Osteoblast (primary cell): ENCODE measurements around the gene NNMT. TPM values are rescaled to one million over a fixed set of nuclear protein-coding genes. Genes with fewer than 3 reads are reported as not detected.

ENCODE experiments used
- DNase-seq: peaks from one replicate; pipeline ENCODE4 v3.0.0; 2011; ENCODE audit warnings: low spot score, mixed read lengths; ENCODE audit not compliant: insufficient read length; ENCODE audit errors: missing footprints
- H2AFZ ChIP-seq: 2 replicates; pipeline ENCODE4 v1.6.0; 2011; ENCODE audit warnings: mild to moderate bottlenecking, low read length
- H3K27ac ChIP-seq: 2 replicates; pipeline ENCODE4 v1.5.1; 2011; ENCODE audit warnings: mild to moderate bottlenecking, low read depth, low read length, moderate library complexity
- H3K27me3 ChIP-seq: 2 replicates; pipeline ENCODE4 v1.6.0; 2012; ENCODE audit warnings: mild to moderate bottlenecking, control low read depth, inconsistent platforms, low read length, moderate library complexity; ENCODE audit not compliant: insufficient read depth
- H3K36me3 ChIP-seq: 2 replicates; pipeline ENCODE4 v1.5.1; 2011; ENCODE audit warnings: mild to moderate bottlenecking, low read length, control low read depth, moderate library complexity; ENCODE audit not compliant: insufficient read depth
- H3K4me1 ChIP-seq: 2 replicates; pipeline ENCODE4 v1.5.1; 2011; ENCODE audit warnings: mild to moderate bottlenecking, low read length, control low read depth, moderate library complexity; ENCODE audit not compliant: insufficient read depth
- H3K4me2 ChIP-seq: 2 replicates; pipeline ENCODE4 v1.6.0; 2011; ENCODE audit warnings: mild to moderate bottlenecking, low read length; ENCODE audit not compliant: insufficient read depth
- H3K4me3 ChIP-seq: fragments of 200-600 bp; sonication (generic); 3 replicates; pipeline ENCODE4 v1.5.1; 2012; ENCODE audit warnings: mild to moderate bottlenecking, low read length, inconsistent platforms; ENCODE audit not compliant: insufficient read depth
- H3K79me2 ChIP-seq: 2 replicates; pipeline ENCODE4 v1.6.0; 2012; ENCODE audit warnings: mild to moderate bottlenecking, low read length, control low read depth, inconsistent platforms; ENCODE audit not compliant: insufficient read depth
- H3K9me3 ChIP-seq: 2 replicates; pipeline ENCODE4 v1.5.1; 2011; ENCODE audit warnings: low read depth, low read length, control low read depth
- H4K20me1 ChIP-seq: 2 replicates; pipeline ENCODE4 v1.6.0; 2012; ENCODE audit warnings: mild to moderate bottlenecking, low read length, control low read depth; ENCODE audit not compliant: insufficient read depth
- CTCF ChIP-seq: IDR thresholded peaks from 2 replicates; pipeline ENCODE4 v1.5.1; 2011; ENCODE audit warnings: mild to moderate bottlenecking, low read depth, low read length, moderate library complexity; ENCODE audit errors: extremely low read depth
- total RNA-seq: library from RNA; depleted of rRNA; stranded (reverse); fragments of >200 nt; gene quantifications from 2 replicates; pipeline ENCODE4 v1.2.3, GENCODE V29; 2012

Gene NNMT
- total RNA-seq, 1 donor, result 1,196 TPM

- H3K36me3 ChIP-seq, result no peaks in the 10 kb centered on the region
- no peak overlapping the region for H3K4me2 ChIP-seq
- no peaks in the 10 kb centered on the region for H3K9me3 ChIP-seq
- no peak overlapping the region for H2AFZ ChIP-seq
- H3K4me3 ChIP-seq, result no peak overlapping the region
- no peaks in the 10 kb centered on the region for H3K4me1 ChIP-seq
- H3K27ac ChIP-seq, result no peak overlapping the region
- H3K79me2 ChIP-seq, result no peaks in the 10 kb centered on the region
- H3K27me3 ChIP-seq, result peaks cover 47% of the 10 kb centered on the region
- TF ChIP-seq CTCF, result no peak
- DNase-seq, result no peak
- H4K20me1 ChIP-seq, result no peaks in the 10 kb centered on the region
These were observed 25.5 kb upstream of the NNMT start for GRCh38 chr11:114270531-114271270.

GRCh38 chr11:114271316-114271715, 24.9 kb upstream of the NNMT start:
- Histone ChIP-seq H3K4me2 (no peak overlapping the region), H3K27ac (no peak overlapping the region), H3K36me3 (no peaks in the 10 kb centered on the region), H3K79me2 (no peaks in the 10 kb centered on the region), H3K4me3 (no peak overlapping the region), H3K27me3 (peaks cover 50% of the 10 kb centered on the region), H3K9me3 (no peaks in the 10 kb centered on the region), H2AFZ (no peak overlapping the region), H3K4me1 (no peaks in the 10 kb centered on the region), H4K20me1 (no peaks in the 10 kb centered on the region)
- TF ChIP-seq CTCF, result no peak
- DNase-seq, result no peak

GRCh38 chr11:114272311-114272710, 23.9 kb upstream of the NNMT start:
- DNase-seq, result no peak
- H3K4me3 ChIP-seq, result no peak overlapping the region
- H3K4me2 ChIP-seq, result no peak overlapping the region
- no peak overlapping the region for H2AFZ ChIP-seq
- no peaks in the 10 kb centered on the region for H3K4me1 ChIP-seq
- H3K36me3 ChIP-seq, result no peaks in the 10 kb centered on the region
- no peaks in the 10 kb centered on the region for H3K9me3 ChIP-seq
- H4K20me1 ChIP-seq, result no peaks in the 10 kb centered on the region
- H3K79me2 ChIP-seq, result no peaks in the 10 kb centered on the region
- H3K27me3 ChIP-seq, result peaks cover 55% of the 10 kb centered on the region
- no peak for TF ChIP-seq CTCF
- no peak overlapping the region for H3K27ac ChIP-seq

GRCh38 chr11:114273071-114273470, 23.1 kb upstream of the NNMT start:
- Histone ChIP-seq H4K20me1 (no peaks in the 10 kb centered on the region), H3K36me3 (no peaks in the 10 kb centered on the region), H3K4me3 (no peak overlapping the region), H2AFZ (no peak overlapping the region), H3K79me2 (no peaks in the 10 kb centered on the region), H3K4me1 (no peaks in the 10 kb centered on the region), H3K27ac (no peak overlapping the region), H3K4me2 (no peak overlapping the region), H3K9me3 (no peaks in the 10 kb centered on the region), H3K27me3 (peaks cover 55% of the 10 kb centered on the region)
- no peak for TF ChIP-seq CTCF
- DNase-seq, result no peak
